Endothelial cell (in vitro differentiated cells): ENCODE results near the gene ORAI3. TPM values are rescaled to one million over a fixed set of nuclear protein-coding genes. Genes with fewer than 3 reads are reported as not detected.

Source experiments
- DNase-seq: peaks from one replicate; pipeline ENCODE4 v3.0.0; 2021; ENCODE audit warnings: low spot score
- H3K27ac Mint-ChIP-seq: one replicate; pipeline ENCODE4 v1.8.0; 2021; ENCODE audit warnings: mixed read lengths, inconsistent platforms; ENCODE audit not compliant: unreplicated experiment
- H3K27me3 Mint-ChIP-seq: one replicate; pipeline ENCODE4 v1.8.0; 2021; ENCODE audit warnings: mild to moderate bottlenecking, moderate library complexity, mixed read lengths, inconsistent platforms; ENCODE audit not compliant: unreplicated experiment
- H3K36me3 Mint-ChIP-seq: one replicate; pipeline ENCODE4 v1.8.0; 2021; ENCODE audit warnings: mild to moderate bottlenecking, low read depth, mixed read lengths, inconsistent platforms; ENCODE audit not compliant: unreplicated experiment
- H3K4me1 Mint-ChIP-seq: one replicate; pipeline ENCODE4 v1.8.0; 2021; ENCODE audit warnings: mild to moderate bottlenecking, mixed read lengths, inconsistent platforms; ENCODE audit not compliant: unreplicated experiment
- H3K4me3 Mint-ChIP-seq: one replicate; pipeline ENCODE4 v1.8.0; 2021; ENCODE audit warnings: mild to moderate bottlenecking, mixed read lengths, inconsistent platforms; ENCODE audit not compliant: unreplicated experiment
- H3K9me3 Mint-ChIP-seq: one replicate; pipeline ENCODE4 v1.8.0; 2021; ENCODE audit warnings: mixed read lengths, inconsistent platforms; ENCODE audit not compliant: unreplicated experiment
- total RNA-seq: library from RNA; stranded (reverse); fragmentation: NEBNext Ultra II Directional; extraction: Animal tissue kit (Norgen Biotek cat#: 25700); gene quantifications from one replicate; pipeline ENCODE4 v1.2.1, GENCODE V29; 2021; ENCODE audit not compliant: unreplicated experiment
- TF ChIP-seq, protein P1 (sequence below): fragments of 200-600 bp; sonication (generic); IDR thresholded peaks from one replicate; pipeline ENCODE4 v1.5.0; 2021; ENCODE audit warnings: antibody characterized with exemption; ENCODE audit not compliant: unreplicated experiment

The ORAI3 gene
- total RNA-seq, 1 donor from 2014 or later, result 42.9 TPM

DNA sequence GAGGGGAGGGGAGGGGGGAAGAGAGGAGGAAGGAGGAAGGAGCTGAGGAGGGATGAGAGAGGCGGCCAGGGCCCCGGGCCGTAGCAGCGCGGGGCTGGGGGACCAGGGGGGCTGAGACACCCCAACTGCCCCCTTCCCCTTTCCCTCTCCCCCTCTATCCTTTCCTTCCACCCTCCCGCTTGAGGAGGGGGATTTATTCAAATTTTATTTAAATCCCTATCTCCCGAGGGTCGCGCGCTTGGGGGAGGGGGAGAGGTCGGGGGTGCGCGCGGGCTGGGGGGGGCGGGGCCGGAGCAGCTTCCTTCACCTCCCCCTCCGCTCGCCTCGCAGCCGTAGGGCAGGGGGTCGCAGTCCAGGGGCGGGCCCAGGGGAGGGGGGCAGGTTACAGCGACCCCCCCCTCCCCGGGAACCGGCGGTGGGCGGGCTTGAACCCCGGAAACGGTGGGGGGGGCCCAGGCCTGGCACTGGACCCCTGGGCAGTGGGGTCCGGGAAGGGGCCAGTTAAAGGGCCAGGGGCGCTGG lies 25.3 kb upstream of the ORAI3 start, which contains the start of gene FBXL19:
FBXL19 (plus strand) TSS at position 19 of the 522 bp plus-strand sequence. CDS start 2,183 bp downstream, outside the sequence.
- peaks cover 19% of the 10 kb centered on the region for H3K36me3 Mint-ChIP-seq
- TF ChIP-seq, protein P1, sequence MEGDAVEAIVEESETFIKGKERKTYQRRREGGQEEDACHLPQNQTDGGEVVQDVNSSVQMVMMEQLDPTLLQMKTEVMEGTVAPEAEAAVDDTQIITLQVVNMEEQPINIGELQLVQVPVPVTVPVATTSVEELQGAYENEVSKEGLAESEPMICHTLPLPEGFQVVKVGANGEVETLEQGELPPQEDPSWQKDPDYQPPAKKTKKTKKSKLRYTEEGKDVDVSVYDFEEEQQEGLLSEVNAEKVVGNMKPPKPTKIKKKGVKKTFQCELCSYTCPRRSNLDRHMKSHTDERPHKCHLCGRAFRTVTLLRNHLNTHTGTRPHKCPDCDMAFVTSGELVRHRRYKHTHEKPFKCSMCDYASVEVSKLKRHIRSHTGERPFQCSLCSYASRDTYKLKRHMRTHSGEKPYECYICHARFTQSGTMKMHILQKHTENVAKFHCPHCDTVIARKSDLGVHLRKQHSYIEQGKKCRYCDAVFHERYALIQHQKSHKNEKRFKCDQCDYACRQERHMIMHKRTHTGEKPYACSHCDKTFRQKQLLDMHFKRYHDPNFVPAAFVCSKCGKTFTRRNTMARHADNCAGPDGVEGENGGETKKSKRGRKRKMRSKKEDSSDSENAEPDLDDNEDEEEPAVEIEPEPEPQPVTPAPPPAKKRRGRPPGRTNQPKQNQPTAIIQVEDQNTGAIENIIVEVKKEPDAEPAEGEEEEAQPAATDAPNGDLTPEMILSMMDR, result no peak
- DNase-seq, result peak; percentile 69
- H3K4me3 Mint-ChIP-seq, result peak within 1 kb of the TSS; percentile 100
- H3K9me3 Mint-ChIP-seq, result no peaks in the 10 kb centered on the region
- H3K27me3 Mint-ChIP-seq, result peaks cover 16% of the 10 kb centered on the region
- H3K27ac Mint-ChIP-seq, result peak within 1 kb of the TSS; percentile 100
- peaks cover 30% of the 10 kb centered on the region for H3K4me1 Mint-ChIP-seq

GRCh38 chr16:30924076-30924912 lies 24.6 kb upstream of the ORAI3 start:
- H3K27ac Mint-ChIP-seq, result peak overlapping the region; percentile 32
- TF ChIP-seq, protein P1, result no peak
- peaks cover 19% of the 10 kb centered on the region for H3K36me3 Mint-ChIP-seq
- peaks cover 18% of the 10 kb centered on the region for H3K27me3 Mint-ChIP-seq
- peaks cover 30% of the 10 kb centered on the region for H3K4me1 Mint-ChIP-seq
- no peaks in the 10 kb centered on the region for H3K9me3 Mint-ChIP-seq
- DNase-seq, result peak; percentile 52
- H3K4me3 Mint-ChIP-seq, result peak overlapping the region; percentile 88

- TF ChIP-seq, protein P1, result no peak
- Mint-ChIP-seq H3K9me3 (no peaks in the 10 kb centered on the region), H3K27ac (peak overlapping the region; percentile 32), H3K4me1 (peaks cover 30% of the 10 kb centered on the region), H3K36me3 (peaks cover 19% of the 10 kb centered on the region), H3K27me3 (peaks cover 18% of the 10 kb centered on the region), H3K4me3 (peak overlapping the region; percentile 88)
- DNase-seq, result no peak
Measured at GRCh38 chr16:30924913-30925631, 23.8 kb upstream of the ORAI3 start.

DNA sequence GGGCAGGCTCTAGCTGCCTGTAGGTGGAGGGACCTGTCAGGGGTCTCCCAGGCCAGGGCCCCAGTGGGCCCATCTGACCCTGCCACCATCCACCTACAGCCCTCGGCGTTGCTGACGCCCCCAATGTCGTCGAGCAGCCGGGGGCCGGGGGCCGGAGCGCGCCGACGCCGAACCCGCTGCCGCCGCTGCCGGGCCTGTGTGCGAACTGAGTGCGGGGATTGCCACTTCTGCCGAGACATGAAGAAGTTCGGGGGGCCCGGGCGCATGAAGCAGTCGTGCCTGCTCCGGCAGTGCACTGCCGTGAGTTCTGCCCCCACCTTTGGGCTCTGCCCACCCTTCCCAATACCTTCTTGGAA lies 23.3 kb upstream of the ORAI3 start:
- Mint-ChIP-seq H3K27ac (peak overlapping the region; percentile 97), H3K4me1 (peaks cover 29% of the 10 kb centered on the region), H3K9me3 (no peaks in the 10 kb centered on the region), H3K27me3 (peaks cover 18% of the 10 kb centered on the region), H3K36me3 (peaks cover 22% of the 10 kb centered on the region), H3K4me3 (peak overlapping the region; percentile 94)
- DNase-seq, result no peak
- TF ChIP-seq, protein P1, result no peak
